SK-N-SH (cell line): ENCODE measurements around the gene PHF23. TPM values are rescaled to one million over a fixed set of nuclear protein-coding genes. Genes with fewer than 3 reads are reported as not detected.

Experiments
- CTCF ChIA-PET: fragments of 300-600, 350-600 bp; formaldehyde crosslinking; extraction: SDS; loops from one replicate; lab custom pipeline; 2021; lab: Yijun Ruan, JAX
- POLR2A ChIA-PET: fragments of 350-600 bp; sonication (Branson Sonifier 250); formaldehyde crosslinking; extraction: SDS; loops from one replicate; lab custom pipeline; 2020; ENCODE audit warnings: antibody characterized with exemption, inconsistent platforms; lab: Yijun Ruan, JAX
- DNase-seq: peaks from one replicate; pipeline ENCODE4 v3.0.0; 2012
- H2AFZ ChIP-seq: fragments of 200-600 bp; sonication (generic); 2 replicates; pipeline ENCODE4 v1.8.1; 2016; ENCODE audit warnings: antibody characterized with exemption, mild to moderate bottlenecking, low read depth
- H3F3A ChIP-seq: fragments of 200-600 bp; sonication (generic); replicated peaks from 2 replicates; pipeline ENCODE3; 2016; ENCODE audit warnings: antibody characterized with exemption, mild to moderate bottlenecking; ENCODE audit not compliant: insufficient read depth
- H3K27ac ChIP-seq, 2 experiments: fragments of 200-500 bp in 1 of 2; fragments of 200-600 bp in 1 of 2; sonication (Bioruptor generic) in 1 of 2; sonication (generic), shearing (Covaris generic) in 1 of 2; 2 replicates each; pipeline versions ENCODE4 v1.5.1 to v1.6.1; 2014 to 2016; ENCODE audit warnings: low read depth in 2 of 2, inconsistent platforms in 1 of 2, low read length in 1 of 2, mild to moderate bottlenecking in 1 of 2, mixed read lengths in 1 of 2
- H3K27me3 ChIP-seq: fragments of 200-600 bp; sonication (generic), shearing (Covaris generic); 2 replicates; pipeline ENCODE4 v1.6.1; 2016; ENCODE audit warnings: mixed run types; ENCODE audit not compliant: insufficient read depth
- H3K36me3 ChIP-seq, 2 experiments: fragments of 200-500 bp in 1 of 2; fragments of 200-600 bp in 1 of 2; sonication (Bioruptor generic) in 1 of 2; sonication (generic) in 1 of 2; replicated peaks in 1 of 2; 2 replicates each; pipeline versions ENCODE3 to v1.5.1; 2014 to 2016; ENCODE audit warnings: low read length in 1 of 2, mild to moderate bottlenecking in 1 of 2; ENCODE audit not compliant: insufficient read depth in 2 of 2, control insufficient read depth in 1 of 2
- H3K4me1 ChIP-seq, 2 experiments: fragments of 200-500 bp in 1 of 2; fragments of 200-600 bp in 1 of 2; sonication (Bioruptor generic) in 1 of 2; sonication (generic), shearing (Covaris generic) in 1 of 2; 2 replicates each; pipeline versions ENCODE4 v1.5.1 to v1.6.1; 2014 to 2016; ENCODE audit warnings: low read depth in 1 of 2, low read length in 1 of 2, mixed run types in 1 of 2; ENCODE audit not compliant: insufficient read depth in 2 of 2, control insufficient read depth in 1 of 2
- H3K4me2 ChIP-seq: fragments of 200-600 bp; sonication (generic), shearing (Covaris generic); 2 replicates; pipeline ENCODE4 v1.6.1; 2017; ENCODE audit warnings: mixed run types
- H3K4me3 ChIP-seq, 2 experiments: fragments of 200-500 bp in 1 of 2; fragments of 200-600 bp in 1 of 2; sonication (Bioruptor generic) in 1 of 2; sonication (generic), shearing (Covaris generic) in 1 of 2; 2 replicates each; pipeline versions ENCODE4 v1.5.1 to v1.8.1; 2014 to 2016; ENCODE audit warnings: low read depth in 2 of 2, inconsistent platforms in 1 of 2, low read length in 1 of 2, mild to moderate bottlenecking in 1 of 2, mixed read lengths in 1 of 2, moderate library complexity in 1 of 2
- H3K79me2 ChIP-seq: fragments of 200-600 bp; sonication (generic); 2 replicates; pipeline ENCODE4 v1.8.1; 2017; ENCODE audit warnings: mild to moderate bottlenecking; ENCODE audit not compliant: insufficient read depth
- H3K9ac ChIP-seq: fragments of 200-600 bp; sonication (generic); 2 replicates; pipeline ENCODE4 v1.6.1; 2017; ENCODE audit warnings: mixed run types
- H3K9me2 ChIP-seq: fragments of 200-600 bp; sonication (generic); 2 replicates; pipeline ENCODE4 v1.6.1; 2017; ENCODE audit warnings: mixed run types
- H3K9me3 ChIP-seq: fragments of 200-600 bp; sonication (generic); 2 replicates; pipeline ENCODE4 v1.6.1; 2017; ENCODE audit warnings: mixed run types, mild to moderate bottlenecking, moderate library complexity
- H4K20me1 ChIP-seq: fragments of 200-600 bp; sonication (generic); 2 replicates; pipeline ENCODE4 v1.6.1; 2017; ENCODE audit warnings: mild to moderate bottlenecking, mixed run types; ENCODE audit not compliant: insufficient read depth
- CHD2 ChIP-seq: fragments of 150-350 bp; IDR thresholded peaks from 2 replicates; pipeline ENCODE4 v1.6.1; 2018; ENCODE audit warnings: low read length; ENCODE audit not compliant: partially characterized antibody
- EP300 ChIP-seq, 2 experiments: IDR thresholded peaks; 2 replicates each; pipeline versions ENCODE4 v1.4.0 to v1.6.1; 2012; ENCODE audit warnings: borderline replicate concordance in 1 of 2, low read depth in 1 of 2, low read length in 1 of 2
- EZH2phosphoT487 ChIP-seq: fragments of 200-600 bp; sonication (generic); IDR thresholded peaks from 2 replicates; pipeline ENCODE4 v1.6.1; 2017; ENCODE audit warnings: low read depth, mixed run types, mild to moderate bottlenecking, antibody characterized with exemption, moderate library complexity, borderline replicate concordance
- FOSL2 ChIP-seq: IDR thresholded peaks from 2 replicates; pipeline ENCODE4 v1.4.0; 2012; ENCODE audit warnings: low read depth, mild to moderate bottlenecking, moderate library complexity, borderline replicate concordance
- FOXM1 ChIP-seq: IDR thresholded peaks from 2 replicates; pipeline ENCODE4 v1.4.0; 2012; ENCODE audit warnings: low read depth, mild to moderate bottlenecking
- JUND ChIP-seq: IDR thresholded peaks from 2 replicates; pipeline ENCODE4 v1.4.0; 2012
- MEF2A ChIP-seq: IDR thresholded peaks from 2 replicates; pipeline ENCODE4 v1.4.0; 2012; ENCODE audit warnings: low read depth, borderline replicate concordance
- NFIC ChIP-seq: IDR thresholded peaks from 2 replicates; pipeline ENCODE4 v1.4.0; 2012; ENCODE audit warnings: borderline replicate concordance
- POLR2AphosphoS5 ChIP-seq: IDR thresholded peaks from 2 replicates; pipeline ENCODE4 v1.6.1; 2012; ENCODE audit warnings: low read depth, low read length
- RAD21 ChIP-seq: IDR thresholded peaks from 2 replicates; pipeline ENCODE4 v1.6.1; 2012; ENCODE audit warnings: mild to moderate bottlenecking, low read length
- RCOR1 ChIP-seq: fragments of 150-350 bp; IDR thresholded peaks from 2 replicates; pipeline ENCODE4 v1.6.1; 2017; ENCODE audit warnings: antibody characterized with exemption, low read length
- RXRA ChIP-seq: IDR thresholded peaks from 2 replicates; pipeline ENCODE4 v1.4.0; 2012; ENCODE audit warnings: low read depth, mild to moderate bottlenecking, borderline replicate concordance
- SIN3A ChIP-seq: IDR thresholded peaks from 2 replicates; pipeline ENCODE4 v1.6.1; 2012; ENCODE audit warnings: low read depth, mild to moderate bottlenecking, low read length, moderate library complexity, borderline replicate concordance
- TAF1 ChIP-seq: IDR thresholded peaks from 2 replicates; pipeline ENCODE4 v1.6.1; 2012; ENCODE audit warnings: low read depth, mild to moderate bottlenecking, low read length, moderate library complexity, borderline replicate concordance
- TCF12 ChIP-seq: IDR thresholded peaks from 2 replicates; pipeline ENCODE4 v1.4.0; 2012
- USF1 ChIP-seq: IDR thresholded peaks from 2 replicates; pipeline ENCODE4 v1.4.0; 2012; ENCODE audit warnings: low read depth, borderline replicate concordance
- YY1 ChIP-seq: IDR thresholded peaks from 2 replicates; pipeline ENCODE4 v1.4.0; 2012; ENCODE audit warnings: low read depth, mild to moderate bottlenecking
- WGBS: methylation state at CpG from one replicate; pipeline ENCODE4 v1.1.6; 2017; ENCODE audit warnings: low lambda C conversion rate; 5-methylcytosine and 5-hydroxymethylcytosine counted together
- polyA plus RNA-seq, 3 experiments: library from polyadenylated mRNA; depleted of rRNA; stranded (reverse); fragments of >200 nt; gene quantifications; 2 replicates each; pipeline ENCODE4 v1.2.3, GENCODE V29; 2012
- TF ChIP-seq, protein P1 (sequence below): fragments of 200-600 bp; sonication (generic); IDR thresholded peaks from 2 replicates; pipeline ENCODE4 v1.6.1; 2017; ENCODE audit warnings: antibody characterized with exemption, mild to moderate bottlenecking, moderate library complexity
- TF ChIP-seq, protein P2 (sequence below): IDR thresholded peaks from 2 replicates; pipeline ENCODE4 v1.4.0; 2012; ENCODE audit warnings: low read depth
- TF ChIP-seq, protein P3 (sequence below): IDR thresholded peaks from 2 replicates; pipeline ENCODE4 v1.4.0; 2012; ENCODE audit warnings: low read depth, borderline replicate concordance
- TF ChIP-seq, protein P4 (sequence below): fragments of 150-350 bp; IDR thresholded peaks from 2 replicates; pipeline ENCODE4 v1.6.1; 2017; ENCODE audit warnings: antibody characterized with exemption, low read length, low read depth, borderline replicate concordance

Gene PHF23
- polyA plus RNA-seq, 1 of the 3 experiments (the other 2 are of a cell fraction) = 53.3 TPM

- TF ChIP-seq, protein P1, sequence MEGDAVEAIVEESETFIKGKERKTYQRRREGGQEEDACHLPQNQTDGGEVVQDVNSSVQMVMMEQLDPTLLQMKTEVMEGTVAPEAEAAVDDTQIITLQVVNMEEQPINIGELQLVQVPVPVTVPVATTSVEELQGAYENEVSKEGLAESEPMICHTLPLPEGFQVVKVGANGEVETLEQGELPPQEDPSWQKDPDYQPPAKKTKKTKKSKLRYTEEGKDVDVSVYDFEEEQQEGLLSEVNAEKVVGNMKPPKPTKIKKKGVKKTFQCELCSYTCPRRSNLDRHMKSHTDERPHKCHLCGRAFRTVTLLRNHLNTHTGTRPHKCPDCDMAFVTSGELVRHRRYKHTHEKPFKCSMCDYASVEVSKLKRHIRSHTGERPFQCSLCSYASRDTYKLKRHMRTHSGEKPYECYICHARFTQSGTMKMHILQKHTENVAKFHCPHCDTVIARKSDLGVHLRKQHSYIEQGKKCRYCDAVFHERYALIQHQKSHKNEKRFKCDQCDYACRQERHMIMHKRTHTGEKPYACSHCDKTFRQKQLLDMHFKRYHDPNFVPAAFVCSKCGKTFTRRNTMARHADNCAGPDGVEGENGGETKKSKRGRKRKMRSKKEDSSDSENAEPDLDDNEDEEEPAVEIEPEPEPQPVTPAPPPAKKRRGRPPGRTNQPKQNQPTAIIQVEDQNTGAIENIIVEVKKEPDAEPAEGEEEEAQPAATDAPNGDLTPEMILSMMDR = peak; percentile 46
- TF ChIP-seq, all 33 proteins: peak for 11
These were observed 13.2 kb upstream of the PHF23 start, which contains the start of gene ELP5 (continued) for GRCh38 chr17:7252176-7253043.

- POLR2A ChIA-PET = interaction anchor here (0.7 to 1.6 kb wide), 4 partner anchors 9 to 427 kb away, joined by 3 to 7 read pairs (median 6); partner anchors contain the start of genes GABARAP and PHF23
- TF ChIP-seq RXRA = no peak
- TF ChIP-seq YY1 = peak; percentile 94
- TF ChIP-seq RAD21 = no peak
- TF ChIP-seq SIN3A = 0 out of 2 replicates have a peak, but pooled peaks have one; percentile 23
- peak in 1 of 2 experiments; percentile 18; a peak in 1 of 4 replicates for TF ChIP-seq EP300 (IDR thresholded peaks at IDR 0.05; ENCODE audit: borderline replicate concordance in 1 of 2, low read depth in 1 of 2, low read length in 1 of 2)
- no peak for TF ChIP-seq NFIC
- TF ChIP-seq, protein P1 = no peak
- no peak for TF ChIP-seq FOSL2
- TF ChIP-seq, protein P2, sequence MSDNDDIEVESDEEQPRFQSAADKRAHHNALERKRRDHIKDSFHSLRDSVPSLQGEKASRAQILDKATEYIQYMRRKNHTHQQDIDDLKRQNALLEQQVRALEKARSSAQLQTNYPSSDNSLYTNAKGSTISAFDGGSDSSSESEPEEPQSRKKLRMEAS = no peak
- TF ChIP-seq MEF2A = no peak
- TF ChIP-seq CHD2 = peak; percentile 41
- no peak for TF ChIP-seq JUND
- TF ChIP-seq, protein P3, sequence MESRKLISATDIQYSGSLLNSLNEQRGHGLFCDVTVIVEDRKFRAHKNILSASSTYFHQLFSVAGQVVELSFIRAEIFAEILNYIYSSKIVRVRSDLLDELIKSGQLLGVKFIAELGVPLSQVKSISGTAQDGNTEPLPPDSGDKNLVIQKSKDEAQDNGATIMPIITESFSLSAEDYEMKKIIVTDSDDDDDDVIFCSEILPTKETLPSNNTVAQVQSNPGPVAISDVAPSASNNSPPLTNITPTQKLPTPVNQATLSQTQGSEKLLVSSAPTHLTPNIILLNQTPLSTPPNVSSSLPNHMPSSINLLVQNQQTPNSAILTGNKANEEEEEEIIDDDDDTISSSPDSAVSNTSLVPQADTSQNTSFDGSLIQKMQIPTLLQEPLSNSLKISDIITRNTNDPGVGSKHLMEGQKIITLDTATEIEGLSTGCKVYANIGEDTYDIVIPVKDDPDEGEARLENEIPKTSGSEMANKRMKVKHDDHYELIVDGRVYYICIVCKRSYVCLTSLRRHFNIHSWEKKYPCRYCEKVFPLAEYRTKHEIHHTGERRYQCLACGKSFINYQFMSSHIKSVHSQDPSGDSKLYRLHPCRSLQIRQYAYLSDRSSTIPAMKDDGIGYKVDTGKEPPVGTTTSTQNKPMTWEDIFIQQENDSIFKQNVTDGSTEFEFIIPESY = no peak
- no peak for TF ChIP-seq TCF12
- TF ChIP-seq, protein P4, sequence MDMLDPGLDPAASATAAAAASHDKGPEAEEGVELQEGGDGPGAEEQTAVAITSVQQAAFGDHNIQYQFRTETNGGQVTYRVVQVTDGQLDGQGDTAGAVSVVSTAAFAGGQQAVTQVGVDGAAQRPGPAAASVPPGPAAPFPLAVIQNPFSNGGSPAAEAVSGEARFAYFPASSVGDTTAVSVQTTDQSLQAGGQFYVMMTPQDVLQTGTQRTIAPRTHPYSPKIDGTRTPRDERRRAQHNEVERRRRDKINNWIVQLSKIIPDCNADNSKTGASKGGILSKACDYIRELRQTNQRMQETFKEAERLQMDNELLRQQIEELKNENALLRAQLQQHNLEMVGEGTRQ = no peak
- no peak for TF ChIP-seq USF1
- no peak for TF ChIP-seq RCOR1
- TF ChIP-seq TAF1 = peak; percentile 89
- no peak for TF ChIP-seq EZH2phosphoT487
- no peak for TF ChIP-seq FOXM1
- peak; percentile 64; the same call in 1 of the 2 replicates for TF ChIP-seq POLR2AphosphoS5
These were observed 12.5 kb upstream of the PHF23 start, which contains the start of gene CTDNEP1 for GRCh38 chr17:7251661-7252175. CTDNEP1 (minus strand) TSS chr17:7251734; CDS start chr17:7251296, 438 bp downstream.

More at GRCh38 chr17:7251661-7252175, 12.5 kb upstream of the PHF23 start, which contains the start of gene CTDNEP1:
- Histone ChIP-seq H3K36me3 (peaks cover 17 to 19% of the 10 kb centered on the region in 2 experiments), H3K9me3 (no peaks in the 10 kb centered on the region), H2AFZ (peak within 1 kb of the TSS; percentile 91), H3K9me2 (no peaks in the 10 kb centered on the region), H3K4me2 (peak within 1 kb of the TSS; percentile 95), H3K4me3 (peak within 1 kb of the TSS; percentile 81 to 95), H3F3A (peaks cover 10% of the 10 kb centered on the region), H3K79me2 (peaks cover 63% of the 10 kb centered on the region), H3K4me1 (peaks cover 9 to 23% of the 10 kb centered on the region in 2 experiments; a peak in 3 of 4 replicates), H3K27ac (peak within 1 kb of the TSS; percentile 97 to 99), H3K27me3 (no peaks in the 10 kb centered on the region), H3K9ac (peak within 1 kb of the TSS; percentile 94), H4K20me1 (no peaks in the 10 kb centered on the region)
- CTCF ChIA-PET = interaction anchor here (0.6 to 1.6 kb wide), 8 partner anchors 9 to 309 kb away, joined by 3 to 14 read pairs (median 4); no protein-coding TSS in a partner anchor
- peak; percentile 96 for DNase-seq
- 1% methylated on average over 27 of the region's 41 CpGs for WGBS
